Right lobe of liver (tissue), 4 donors: Measurements from ENCODE around the gene SPI1.

Source experiments
- POLR2A ChIP-seq: fragments of 450-650 bp; IDR thresholded peaks from one replicate; pipeline ENCODE4 v1.6.1; 2017; ENCODE audit warnings: antibody characterized with exemption, mild to moderate bottlenecking
- TF ChIP-seq, protein P1 (sequence below), 4 donors: fragments of 200-600 bp in 3 of 4; fragments of 450-650 bp in 1 of 4; IDR thresholded peaks; one replicate each; pipeline versions ENCODE4 v1.5.1 to v1.8.0; 2016 to 2022; ENCODE audit warnings: antibody characterized with exemption in 4 of 4, mild to moderate bottlenecking in 2 of 4
- donor health status: DM: no; HTN: no; CAD: no.
- donor health status: DM: no; HTN: no; CAD: no.
- donor health status: DM: no; HTN: yes; CAD: no.

DNA sequence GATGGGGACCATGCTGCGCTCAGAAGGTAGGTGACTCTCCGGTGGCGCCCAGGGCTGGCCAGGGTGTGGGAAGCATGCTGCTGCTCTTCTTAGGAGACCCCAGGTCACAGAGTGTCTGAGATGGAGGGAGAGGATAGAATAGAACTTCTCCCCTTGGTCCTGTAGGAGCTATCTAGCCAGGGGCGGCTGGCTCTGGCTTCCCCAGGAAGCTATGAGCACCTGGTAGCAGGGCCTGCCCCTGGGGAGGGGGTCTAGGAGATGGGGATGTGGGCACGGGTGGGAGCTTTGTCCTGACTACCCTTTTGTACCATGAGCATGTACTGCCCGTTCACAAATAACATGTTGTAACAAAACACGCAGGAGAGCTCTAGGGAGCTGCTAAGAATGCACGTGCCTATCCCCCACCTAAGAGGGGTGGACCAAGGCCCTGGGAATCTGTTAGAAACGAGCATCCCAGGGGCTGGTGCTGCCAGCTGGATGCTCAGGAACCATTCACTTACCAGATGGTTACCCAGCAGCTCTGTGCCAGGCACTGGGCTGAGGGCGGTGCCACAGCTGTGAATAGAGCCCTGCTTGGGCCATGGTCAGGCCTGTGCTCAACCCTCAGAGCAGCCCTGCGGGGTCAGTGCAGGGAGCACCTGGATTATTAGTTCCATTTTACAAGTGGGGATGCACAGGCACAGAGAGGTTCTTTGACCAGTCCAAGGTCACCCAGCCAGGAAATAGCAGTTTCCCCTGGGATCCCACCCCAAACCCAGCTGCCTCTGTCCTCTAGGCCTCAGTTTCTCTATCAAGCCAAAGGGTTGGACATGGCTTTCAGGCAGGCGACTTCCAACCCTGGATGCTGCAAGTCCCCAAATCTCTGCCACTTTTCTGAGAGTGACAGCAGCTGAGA lies 32.3 kb upstream of the SPI1 start:
- TF ChIP-seq, protein P1, sequence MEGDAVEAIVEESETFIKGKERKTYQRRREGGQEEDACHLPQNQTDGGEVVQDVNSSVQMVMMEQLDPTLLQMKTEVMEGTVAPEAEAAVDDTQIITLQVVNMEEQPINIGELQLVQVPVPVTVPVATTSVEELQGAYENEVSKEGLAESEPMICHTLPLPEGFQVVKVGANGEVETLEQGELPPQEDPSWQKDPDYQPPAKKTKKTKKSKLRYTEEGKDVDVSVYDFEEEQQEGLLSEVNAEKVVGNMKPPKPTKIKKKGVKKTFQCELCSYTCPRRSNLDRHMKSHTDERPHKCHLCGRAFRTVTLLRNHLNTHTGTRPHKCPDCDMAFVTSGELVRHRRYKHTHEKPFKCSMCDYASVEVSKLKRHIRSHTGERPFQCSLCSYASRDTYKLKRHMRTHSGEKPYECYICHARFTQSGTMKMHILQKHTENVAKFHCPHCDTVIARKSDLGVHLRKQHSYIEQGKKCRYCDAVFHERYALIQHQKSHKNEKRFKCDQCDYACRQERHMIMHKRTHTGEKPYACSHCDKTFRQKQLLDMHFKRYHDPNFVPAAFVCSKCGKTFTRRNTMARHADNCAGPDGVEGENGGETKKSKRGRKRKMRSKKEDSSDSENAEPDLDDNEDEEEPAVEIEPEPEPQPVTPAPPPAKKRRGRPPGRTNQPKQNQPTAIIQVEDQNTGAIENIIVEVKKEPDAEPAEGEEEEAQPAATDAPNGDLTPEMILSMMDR (IDR thresholded peaks at IDR 0.05): no peak
- no peak for TF ChIP-seq POLR2A
